Measurements from ENCODE around the gene EVA1A.

Gene EVA1A

GRCh38 chr2:75592030-75592429 lies 31.3 kb upstream of the EVA1A start:
- no peak for DNase-seq (ENCODE audit: low read depth in 2 of 2, low spot score in 1 of 2)

GRCh38 chr2:75589391-75590105 lies 28.8 kb upstream of the EVA1A start:
- DNase-seq (ENCODE audit: low read depth in 2 of 2, low spot score in 1 of 2) = no peak

GRCh38 chr2:75587954-75588587 lies 27.3 kb upstream of the EVA1A start:
- no peak for DNase-seq (ENCODE audit: low read depth in 2 of 2, low spot score in 1 of 2)

GRCh38 chr2:75586971-75587370 lies 26.2 kb upstream of the EVA1A start:
- DNase-seq (ENCODE audit: low read depth in 2 of 2, low spot score in 1 of 2) = no peak

- no peak for DNase-seq (ENCODE audit: low read depth in 2 of 2, low spot score in 1 of 2)
These were observed 22.1 kb upstream of the EVA1A start for GRCh38 chr2:75582840-75583239.

GRCh38 chr2:75580606-75581005 lies 19.9 kb upstream of the EVA1A start:
- DNase-seq (ENCODE audit: low read depth in 2 of 2, low spot score in 1 of 2) = no peak

- no peak for DNase-seq (ENCODE audit: low read depth in 2 of 2, low spot score in 1 of 2)
These were observed 19.4 kb upstream of the EVA1A start for GRCh38 chr2:75580156-75580555.

- no peak for DNase-seq (ENCODE audit: low read depth in 2 of 2, low spot score in 1 of 2)
These were observed 18.4 kb upstream of the EVA1A start for GRCh38 chr2:75579186-75579585.

- DNase-seq (ENCODE audit: low read depth in 2 of 2, low spot score in 1 of 2) = no peak
These were observed 16.5 kb upstream of the EVA1A start for GRCh38 chr2:75577280-75577679.

- DNase-seq (ENCODE audit: low read depth in 2 of 2, low spot score in 1 of 2) = no peak
These were observed 13.4 kb upstream of the EVA1A start for GRCh38 chr2:75574106-75574505.

GRCh38 chr2:75573145-75573878 lies 12.6 kb upstream of the EVA1A start:
- no peak for DNase-seq (ENCODE audit: low read depth in 2 of 2, low spot score in 1 of 2)

GRCh38 chr2:75571730-75572430 lies 11.1 kb upstream of the EVA1A start:
- DNase-seq (ENCODE audit: low read depth in 2 of 2, low spot score in 1 of 2) = no peak

- DNase-seq (ENCODE audit: low read depth in 2 of 2, low spot score in 1 of 2) = no peak
These were observed 10.4 kb upstream of the EVA1A start for GRCh38 chr2:75570948-75571729.

- DNase-seq (ENCODE audit: low read depth in 2 of 2, low spot score in 1 of 2) = no peak
These were observed 9.5 kb upstream of the EVA1A start for GRCh38 chr2:75570024-75570947.

GRCh38 chr2:75569546-75569945 lies 8.8 kb upstream of the EVA1A start:
- DNase-seq (ENCODE audit: low read depth in 2 of 2, low spot score in 1 of 2) = no peak

- no peak for DNase-seq (ENCODE audit: low read depth in 2 of 2, low spot score in 1 of 2)
These were observed 7.4 kb upstream of the EVA1A start for GRCh38 chr2:75568174-75568573.

- DNase-seq (ENCODE audit: low read depth in 2 of 2, low spot score in 1 of 2) = no peak
These were observed 5.0 kb upstream of the EVA1A start for GRCh38 chr2:75565472-75566462.

GRCh38 chr2:75564713-75565359 lies 4.1 kb upstream of the EVA1A start:
- DNase-seq (ENCODE audit: low read depth in 2 of 2, low spot score in 1 of 2) = no peak

Measured in stimulated activated CD8-positive, alpha-beta memory T cell treated with anti-CD3 and anti-CD28 coated beads, Interleukin-4, amount 100 ng/mL, for 1 hour (primary cell).